SU-DHL-6 (cell line): ENCODE measurements around the gene TPST2.

Source experiments
- H2AFZ ChIP-seq: fragments of 200-600 bp; sonication (generic); 2 replicates; pipeline ENCODE4 v1.6.1; 2014; ENCODE audit warnings: low read depth, mild to moderate bottlenecking, moderate library complexity, mixed read lengths, antibody characterized with exemption, low read length; ENCODE audit not compliant: severe bottlenecking
- H3F3A ChIP-seq: fragments of 200-600 bp; shearing (Covaris generic); 2 replicates; pipeline ENCODE4 v1.6.0; 2016; ENCODE audit warnings: antibody characterized with exemption, mild to moderate bottlenecking; ENCODE audit not compliant: insufficient read depth
- H3K27ac ChIP-seq: fragments of 200-600 bp; sonication (generic); 2 replicates; pipeline ENCODE4 v1.5.1; 2016; ENCODE audit warnings: low read depth, mild to moderate bottlenecking, low read length, moderate library complexity, mixed read lengths
- H3K27me3 ChIP-seq: fragments of 200-600 bp; sonication (generic), shearing (Covaris generic); 2 replicates; pipeline ENCODE4 v1.6.0; 2014; ENCODE audit warnings: mild to moderate bottlenecking, low read length
- H3K36me3 ChIP-seq: fragments of 200-600 bp; sonication (generic); 2 replicates; pipeline ENCODE4 v1.6.1; 2014; ENCODE audit warnings: mild to moderate bottlenecking, low read length, mixed read lengths
- H3K4me2 ChIP-seq: fragments of 300-600, 200-600 bp; shearing (Covaris generic), sonication (generic); 2 replicates; pipeline ENCODE4 v1.6.0; 2014; ENCODE audit warnings: low read length, low read depth, mild to moderate bottlenecking; ENCODE audit not compliant: poor library complexity, severe bottlenecking
- H3K4me3 ChIP-seq: fragments of 200-600 bp; sonication (generic); 2 replicates; pipeline ENCODE4 v1.5.1; 2014; ENCODE audit warnings: antibody characterized with exemption, low read length, mild to moderate bottlenecking, mixed read lengths; ENCODE audit not compliant: insufficient read depth, poor library complexity, severe bottlenecking
- H3K79me2 ChIP-seq: fragments of 200-600 bp; sonication (generic); 2 replicates; pipeline ENCODE4 v1.6.1; 2014; ENCODE audit warnings: mild to moderate bottlenecking, low read length, moderate library complexity; ENCODE audit not compliant: insufficient read depth
- H3K9ac ChIP-seq: fragments of 200-600 bp; sonication (generic); 2 replicates; pipeline ENCODE4 v1.7.0; 2014; ENCODE audit warnings: mild to moderate bottlenecking, low read length
- H3K9me2 ChIP-seq: fragments of 200-600 bp; sonication (generic); replicated peaks from 2 replicates; pipeline ENCODE4 v1.6.1; 2014; ENCODE audit warnings: low read length; ENCODE audit not compliant: insufficient read depth
- H3K9me3 ChIP-seq: fragments of 200-600 bp; sonication (generic); 2 replicates; pipeline ENCODE4 v1.6.1; 2014; ENCODE audit warnings: low read length, mixed read lengths; ENCODE audit not compliant: insufficient read depth
- H4K20me1 ChIP-seq: fragments of 200-600 bp; sonication (generic); 2 replicates; pipeline ENCODE4 v1.6.1; 2014; ENCODE audit warnings: low read depth, mild to moderate bottlenecking, antibody characterized with exemption, low read length, moderate library complexity, mixed read lengths
- CTCF ChIP-seq: fragments of 200-600 bp; sonication (generic); IDR thresholded peaks from one replicate; pipeline ENCODE4 v1.5.1; 2017; ENCODE audit warnings: antibody characterized with exemption, mild to moderate bottlenecking, low read length, moderate library complexity; ENCODE audit not compliant: insufficient read depth, poor library complexity, severe bottlenecking
- EZH2phosphoT487 ChIP-seq: fragments of 200-600 bp; sonication (generic), shearing (Covaris generic); conservative IDR thresholded peaks from 2 replicates; pipeline ENCODE4 v1.6.1; 2018; ENCODE audit warnings: mild to moderate bottlenecking, antibody characterized with exemption, low read length, moderate library complexity, mixed read lengths

The TPST2 gene

GRCh38 chr22:26634189-26634588 lies 44.3 kb upstream of the TPST2 start:
- no peaks in the 10 kb centered on the region for H3K9me3 ChIP-seq
- H4K20me1 ChIP-seq = no peaks in the 10 kb centered on the region
- no peaks in the 10 kb centered on the region for H3K27me3 ChIP-seq

GRCh38 chr22:26632422-26633155 lies 42.7 kb upstream of the TPST2 start:
- no peak overlapping the region for H2AFZ ChIP-seq
- H3K9me2 ChIP-seq = no peaks in the 10 kb centered on the region
- no peaks in the 10 kb centered on the region for H4K20me1 ChIP-seq
- no peaks in the 10 kb centered on the region for H3K36me3 ChIP-seq
- TF ChIP-seq CTCF = no peak
- TF ChIP-seq EZH2phosphoT487 = no peak
- no peaks in the 10 kb centered on the region for H3K9me3 ChIP-seq
- H3K4me2 ChIP-seq = no peak overlapping the region
- no peak overlapping the region for H3K9ac ChIP-seq
- H3K27me3 ChIP-seq = no peaks in the 10 kb centered on the region
- H3K27ac ChIP-seq = no peak overlapping the region
- no peaks in the 10 kb centered on the region for H3K79me2 ChIP-seq
- no peaks in the 10 kb centered on the region for H3F3A ChIP-seq
- no peak overlapping the region for H3K4me3 ChIP-seq

More at GRCh38 chr22:26634189-26634588, 44.3 kb upstream of the TPST2 start:
- Histone ChIP-seq H3K4me2 (no peak overlapping the region), H3F3A (no peaks in the 10 kb centered on the region), H2AFZ (no peak overlapping the region), H3K36me3 (no peaks in the 10 kb centered on the region), H3K9me2 (no peaks in the 10 kb centered on the region), H3K9ac (no peak overlapping the region), H3K79me2 (no peaks in the 10 kb centered on the region), H3K4me3 (no peak overlapping the region), H3K27ac (no peak overlapping the region)
- TF ChIP-seq CTCF (no peak), EZH2phosphoT487 (no peak)

- no peaks in the 10 kb centered on the region for H3K79me2 ChIP-seq
- no peaks in the 10 kb centered on the region for H3K36me3 ChIP-seq
- H3K27me3 ChIP-seq = no peaks in the 10 kb centered on the region
- no peak overlapping the region for H3K9ac ChIP-seq
- H2AFZ ChIP-seq = no peak overlapping the region
- no peaks in the 10 kb centered on the region for H3F3A ChIP-seq
- no peak overlapping the region for H3K4me2 ChIP-seq
- no peaks in the 10 kb centered on the region for H4K20me1 ChIP-seq
- H3K9me2 ChIP-seq = no peaks in the 10 kb centered on the region
- no peaks in the 10 kb centered on the region for H3K9me3 ChIP-seq
- H3K4me3 ChIP-seq = no peak overlapping the region
- TF ChIP-seq EZH2phosphoT487 (no peak), CTCF (no peak)
- H3K27ac ChIP-seq = no peak overlapping the region
Observed at GRCh38 chr22:26631282-26631681, 41.4 kb upstream of the TPST2 start.
